Ovary (tissue), 9 donors: ENCODE data around the gene VWA7. TPM values are rescaled to one million over a fixed set of nuclear protein-coding genes. Genes with fewer than 3 reads are reported as not detected.

Experiments used
- DNase-seq, 5 donors: peaks; one replicate each; pipeline ENCODE4 v3.0.0-alpha.2; 2019 to 2020
- H3K27ac ChIP-seq, 2 donors: fragments of 200-600 bp; one replicate each; pipeline versions ENCODE4 v1.5.1 to v1.8.0; 2019 to 2022
- H3K27me3 ChIP-seq: fragments of 200-600 bp; one replicate; pipeline ENCODE4 v1.8.0; 2022
- H3K36me3 ChIP-seq: fragments of 200-600 bp; sonication (generic); one replicate; pipeline ENCODE4 v1.5.1; 2019
- H3K4me1 ChIP-seq: one replicate; pipeline ENCODE4 v1.8.1; 2013; ENCODE audit warnings: mild to moderate bottlenecking, moderate library complexity; ENCODE audit not compliant: insufficient read depth
- H3K4me3 ChIP-seq: fragments of 200-600 bp; sonication (generic); one replicate; pipeline ENCODE4 v1.5.1; 2017
- H3K9me3 ChIP-seq, 2 donors: fragments of 200-600 bp in 1 of 2; sonication (generic) in 1 of 2; one replicate each; pipeline versions ENCODE4 v1.5.1 to v1.8.1; 2013 to 2019; ENCODE audit warnings: mild to moderate bottlenecking in 1 of 2, moderate library complexity in 1 of 2
- CTCF ChIP-seq, 3 donors: fragments of 450-650 bp in 2 of 3; fragments of 200-600 bp in 1 of 3; IDR thresholded peaks; one replicate each; pipeline versions ENCODE4 v1.5.1 to v1.8.0; 2016 to 2022; ENCODE audit warnings: antibody characterized with exemption in 3 of 3, mild to moderate bottlenecking in 1 of 3
- EP300 ChIP-seq: sonication (generic); formaldehyde crosslinking; IDR thresholded peaks from one replicate; pipeline ENCODE4 v1.6.1; 2017; ENCODE audit warnings: antibody characterized with exemption
- POLR2A ChIP-seq: fragments of 450-650 bp; IDR thresholded peaks from one replicate; pipeline ENCODE4 v1.6.1; 2017; ENCODE audit warnings: antibody characterized with exemption, mild to moderate bottlenecking, moderate library complexity
- WGBS, 3 donors: extraction: QIAGEN DNeasy Blood & Tissue Kit in 1 of 3; methylation state at CpG; one replicate each; pipeline versions ENCODE4 v1.1.5 to v1.1.7; 2013 to 2017; 5-methylcytosine and 5-hydroxymethylcytosine counted together
- intact Hi-C, 4 donors: fragments of 100-400 bp; cut with DNase I; formaldehyde crosslinking; loops; one replicate each; pipeline versions ENCODE4 v1.11.0 to v1.15.1; 2022 to 2023
- polyA plus RNA-seq, 2 donors: library from polyadenylated mRNA; stranded (reverse); fragments of 200-250 nt in 1 of 2; fragments of 350-450 nt in 1 of 2; fragmentation: Illumina TruSeq in 1 of 2; extraction: RNeasy Lipid Tissue Mini Kit (QIAGEN cat#74804) in 1 of 2; gene quantifications; one replicate each; pipeline ENCODE4 v1.2.3, GENCODE V29; 2013 to 2014
- total RNA-seq, 7 donors: library from RNA; depleted of rRNA in 2 of 7; stranded (reverse); fragments of >200 nt in 2 of 7; fragmentation: NEBNext Ultra II Directional in 3 of 7; extraction: Animal tissue kit (Norgen Biotek cat#: 25700) in 3 of 7; gene quantifications; one replicate each; pipeline versions ENCODE4 v1.1.0 to v1.2.4, GENCODE V29; 2016 to 2023
- donor health status: DM: no; HTN: no; CAD: no; lungs with moderate emphysema.
- donor health status: DM: no; HTN: no; CAD: no.
- donor health status: Bipolar disorder and iron deficiency.
- donor health status: DM: yes; HTN: yes; CAD: no.
- donor health status: DM: no; HTN: no; CAD: no.
- donor health status: DM: yes; HTN: yes; CAD: no.

The VWA7 gene
- total and polyA plus RNA-seq, 9 donors: 0.18 to 25.2 (median 1.4) TPM

GRCh38 chr6:31729515-31729978 lies 47.6 kb downstream of the VWA7 start:
- 0 to 1% (median 0%) methylated on average over 29 of the region's 29 CpGs for WGBS, 3 donors
- Histone ChIP-seq H3K9me3 (no peaks in the 10 kb centered on the region), H3K36me3 (no peaks in the 10 kb centered on the region), H3K27ac (peak overlapping the region; percentile 93 to 97), H3K27me3 (no peaks in the 10 kb centered on the region), H3K4me1 (peaks cover 7% of the 10 kb centered on the region), H3K4me3 (peak overlapping the region; percentile 97)
- intact Hi-C loops: loop anchor here in 2 of 4 donors (2.0 to 10.0 kb wide), 5 partner anchors 27 to 455 kb away; partner anchors contain the start of genes ABHD16A (in 1 of the 2), AGER (in 1 of the 2), CSNK2B (in 1 of the 2) and HSPA1B (in 1 of the 2)
- TF ChIP-seq POLR2A (no peak), CTCF (IDR thresholded peaks at IDR 0.05) (peak in 1 of 3 donors; percentile 23)
- peak; percentile 92 to 96 (median 95) for DNase-seq

DNA sequence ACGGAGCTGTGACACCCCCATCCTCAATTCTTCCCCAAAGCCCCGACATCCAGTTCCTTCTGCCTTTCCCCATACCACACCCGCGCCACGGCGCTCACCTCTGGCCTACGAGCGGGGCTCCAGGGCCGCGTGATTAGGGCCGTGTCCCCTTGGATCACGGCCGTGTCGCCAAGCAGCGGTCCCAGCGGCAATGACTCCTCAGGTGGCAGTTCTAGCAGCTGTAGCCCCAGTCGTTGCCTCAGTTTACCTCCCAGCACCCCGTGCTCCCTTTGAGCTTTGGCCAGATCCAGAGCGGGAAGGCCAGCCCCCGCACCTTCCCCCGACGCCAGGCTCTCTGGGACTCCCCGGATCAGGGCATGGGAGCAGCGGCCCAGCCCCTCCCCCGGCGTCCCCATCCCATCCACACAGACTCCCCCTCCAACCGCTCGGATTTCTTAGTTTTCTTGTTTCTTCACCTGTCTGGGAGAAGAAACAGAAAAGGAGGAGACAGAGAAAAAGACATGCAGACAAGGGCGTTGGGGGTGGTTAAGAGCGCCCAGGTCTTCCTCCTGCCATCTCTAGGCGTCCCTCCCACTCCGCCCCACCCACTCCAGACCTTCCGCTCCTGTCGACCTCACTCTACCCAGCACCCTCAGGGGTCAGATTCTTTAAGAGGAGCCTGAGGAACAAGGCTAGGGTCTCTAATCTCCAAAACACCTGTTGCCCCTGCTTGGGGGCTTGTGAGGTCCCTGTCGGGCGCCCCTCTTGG lies 48.2 kb downstream of the VWA7 start, which contains the start of gene DDAH2:
Gene DDAH2, minus strand, starts transcription at position 533 of the 748 bp plus-strand sequence. Its CDS starts 138 bp downstream, at position 395.
- Histone ChIP-seq H3K27ac (peak within 1 kb of the TSS; percentile 93 to 97), H3K27me3 (no peaks in the 10 kb centered on the region), H3K36me3 (no peaks in the 10 kb centered on the region), H3K4me1 (peaks cover 6% of the 10 kb centered on the region), H3K9me3 (no peaks in the 10 kb centered on the region), H3K4me3 (peak within 1 kb of the TSS; percentile 97)
- TF ChIP-seq EP300: peak; percentile 19
- no peak for TF ChIP-seq POLR2A
- TF ChIP-seq CTCF (IDR thresholded peaks at IDR 0.05): peak in 2 of 3 donors; percentile 73 to 83
- WGBS, 3 donors: 7 to 10% (median 10%) methylated on average over 33 to 36 of the region's 36 CpGs
- DNase-seq: peak; percentile 38 to 62 (median 56)
- intact Hi-C loops: loop anchor here in 2 of 4 donors (2.0 to 10.0 kb wide), 5 partner anchors 26 to 456 kb away; partner anchors contain the start of genes ABHD16A (in 1 of the 2), AGER (in 1 of the 2), CSNK2B (in 1 of the 2) and HSPA1B (in 1 of the 2)

DNA sequence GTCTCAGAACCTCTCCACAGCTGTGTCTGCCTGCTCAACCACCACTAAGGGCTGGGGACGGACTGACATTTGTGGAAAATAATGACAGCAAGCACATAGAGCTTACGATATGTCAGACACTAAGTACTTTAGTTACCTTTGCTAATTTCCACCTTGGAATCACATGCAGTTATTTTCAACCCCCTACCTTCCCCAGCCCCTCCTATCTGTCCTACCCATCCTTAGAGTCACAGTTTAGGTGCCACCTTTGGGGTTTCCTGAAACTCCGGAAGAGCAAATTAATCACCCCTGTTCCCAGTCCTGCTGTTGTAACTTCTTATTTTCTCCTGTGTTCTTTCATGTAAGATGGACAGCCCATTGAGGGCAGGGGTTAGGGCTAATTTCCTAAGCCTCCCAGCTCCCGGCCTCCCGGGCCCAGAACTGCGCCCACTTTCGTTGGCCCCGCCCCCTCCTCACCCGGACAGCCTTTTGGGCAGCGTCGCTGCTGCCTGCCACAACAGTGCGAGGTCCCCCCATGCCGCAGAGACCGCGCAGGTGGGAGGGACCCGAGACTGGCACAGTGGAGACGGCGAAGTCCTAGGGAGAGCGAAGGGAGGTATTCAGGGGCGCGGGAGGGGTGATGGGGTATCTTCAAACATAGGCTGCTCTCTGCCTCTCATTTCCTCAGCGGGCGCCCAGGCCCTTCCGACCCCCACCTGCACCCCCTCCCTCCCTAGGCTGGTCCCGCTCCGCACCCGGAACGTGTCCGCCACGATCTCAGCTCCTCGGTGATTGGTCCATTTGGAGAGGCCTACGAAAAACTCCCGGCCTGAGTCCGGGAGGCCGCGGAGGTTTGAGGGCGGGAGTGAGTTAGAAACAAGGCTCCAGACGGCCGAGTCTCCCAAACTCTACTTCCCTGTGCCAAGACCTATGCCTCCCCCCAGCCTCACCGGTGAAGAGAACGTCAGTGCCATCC lies 49.1 kb downstream of the VWA7 start:
- Histone ChIP-seq H3K27ac (peak overlapping the region; percentile 93 to 97), H3K9me3 (no peaks in the 10 kb centered on the region), H3K36me3 (no peaks in the 10 kb centered on the region), H3K4me3 (peak overlapping the region; percentile 97), H3K4me1 (peaks cover 5% of the 10 kb centered on the region), H3K27me3 (no peaks in the 10 kb centered on the region)
- TF ChIP-seq EP300 (no peak), POLR2A (no peak), CTCF (IDR thresholded peaks at IDR 0.05) (no peak)
- peak in 3 of 5 donors; percentile 25 to 52 (median 49) for DNase-seq
- WGBS, 3 donors: 53 to 59% (median 54%) methylated on average over 41 of the region's 41 CpGs
- intact Hi-C loops: loop anchor here in 2 of 4 donors (2.0 to 10.0 kb wide), 5 partner anchors 25 to 457 kb away; partner anchors contain the start of genes ABHD16A (in 1 of the 2), AGER (in 1 of the 2), CSNK2B (in 1 of the 2) and HSPA1B (in 1 of the 2)
